ENCODE measurements around the gene MFNG. TPM values are rescaled to one million over a fixed set of nuclear protein-coding genes. Genes with fewer than 3 reads are reported as not detected.

MFNG gene
- total RNA-seq, 4 donors from 2014 or later = 15.2 to 30.6 (median 19.2) TPM

DNA sequence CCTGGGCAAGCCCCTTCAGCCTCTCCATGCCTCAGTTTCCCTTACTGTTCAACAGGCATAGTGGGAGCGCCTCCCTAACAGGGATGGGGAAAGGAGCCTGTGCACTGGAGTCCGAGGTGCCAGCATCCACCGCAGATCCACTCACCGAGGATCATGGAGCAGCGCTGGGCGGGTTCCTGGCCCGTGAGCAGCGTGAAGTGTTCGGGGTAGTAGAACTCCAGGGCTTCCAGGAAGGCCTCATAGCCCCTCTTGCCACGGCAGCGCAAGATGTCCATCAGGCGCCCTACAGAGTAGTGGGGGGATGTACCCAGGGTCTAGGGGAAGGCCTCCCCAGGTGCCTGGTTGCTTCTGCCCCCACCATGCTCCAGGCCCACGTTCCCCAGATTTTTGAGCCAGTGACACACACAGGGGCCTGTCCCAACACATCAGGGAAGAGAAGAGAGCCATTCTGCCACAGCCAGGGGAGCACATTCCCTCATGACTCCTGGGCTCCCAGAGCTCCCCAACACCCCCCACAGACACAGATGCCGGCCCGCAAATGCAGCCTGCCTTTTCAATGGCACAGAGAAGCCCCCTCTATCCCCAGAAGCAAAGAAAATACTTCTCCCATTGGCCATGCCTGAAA, 31.8 kb upstream of the MFNG start:
- Histone ChIP-seq H3K36me3 (no peaks in the 10 kb centered on the region), H3K9me3 (no peaks in the 10 kb centered on the region), H3K27me3 (no peaks in the 10 kb centered on the region), H3K4me1 (peaks cover 3 to 14% of the 10 kb centered on the region in 2 donors), H3K27ac (peak overlapping the region in 2 of 3 donors; percentile 41 to 53), H3K4me3 (replicated peaks in 1 of 3) (peak overlapping the region in 1 of 3 donors; percentile 49)
- no peak for DNase-seq
- intact Hi-C loops (cut with DNase I) = no loop called here
- 88 to 94% methylated on average over 12 to 13 of the region's 15 CpGs for WGBS, 2 donors
- TF ChIP-seq POLR2A (IDR thresholded peaks at IDR 0.05) = no peak
- TF ChIP-seq, protein P1, sequence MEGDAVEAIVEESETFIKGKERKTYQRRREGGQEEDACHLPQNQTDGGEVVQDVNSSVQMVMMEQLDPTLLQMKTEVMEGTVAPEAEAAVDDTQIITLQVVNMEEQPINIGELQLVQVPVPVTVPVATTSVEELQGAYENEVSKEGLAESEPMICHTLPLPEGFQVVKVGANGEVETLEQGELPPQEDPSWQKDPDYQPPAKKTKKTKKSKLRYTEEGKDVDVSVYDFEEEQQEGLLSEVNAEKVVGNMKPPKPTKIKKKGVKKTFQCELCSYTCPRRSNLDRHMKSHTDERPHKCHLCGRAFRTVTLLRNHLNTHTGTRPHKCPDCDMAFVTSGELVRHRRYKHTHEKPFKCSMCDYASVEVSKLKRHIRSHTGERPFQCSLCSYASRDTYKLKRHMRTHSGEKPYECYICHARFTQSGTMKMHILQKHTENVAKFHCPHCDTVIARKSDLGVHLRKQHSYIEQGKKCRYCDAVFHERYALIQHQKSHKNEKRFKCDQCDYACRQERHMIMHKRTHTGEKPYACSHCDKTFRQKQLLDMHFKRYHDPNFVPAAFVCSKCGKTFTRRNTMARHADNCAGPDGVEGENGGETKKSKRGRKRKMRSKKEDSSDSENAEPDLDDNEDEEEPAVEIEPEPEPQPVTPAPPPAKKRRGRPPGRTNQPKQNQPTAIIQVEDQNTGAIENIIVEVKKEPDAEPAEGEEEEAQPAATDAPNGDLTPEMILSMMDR (IDR thresholded peaks at IDR 0.05) = no peak

DNA sequence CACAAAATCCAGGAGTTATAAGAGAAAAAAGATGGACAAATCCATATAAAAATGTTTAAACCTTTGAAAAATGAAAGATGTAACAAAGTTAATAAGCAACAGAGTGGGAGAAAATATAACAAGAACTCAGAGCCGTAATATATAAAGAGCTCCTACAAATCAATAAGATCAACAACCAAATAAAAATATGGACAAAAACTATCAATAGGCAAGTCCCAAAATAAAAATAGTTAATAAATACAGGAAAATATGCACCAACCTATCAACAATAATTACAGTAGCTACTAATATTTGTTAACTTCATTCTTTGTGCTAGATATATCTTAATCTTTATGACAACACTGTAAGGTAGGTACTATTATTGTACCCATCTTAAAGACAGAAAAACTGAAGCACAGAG, 30.3 kb upstream of the MFNG start:
- Histone ChIP-seq H3K27ac (no peak overlapping the region), H3K4me3 (replicated peaks in 1 of 3) (no peak overlapping the region), H3K36me3 (no peaks in the 10 kb centered on the region), H3K27me3 (no peaks in the 10 kb centered on the region), H3K4me1 (peaks cover 10 to 23% of the 10 kb centered on the region in 2 donors), H3K9me3 (no peaks in the 10 kb centered on the region)
- intact Hi-C loops (cut with DNase I) = no loop called here
- 97 to 100% methylated on average over 1 of the region's 1 CpG for WGBS, 2 donors
- no peak for TF ChIP-seq POLR2A (IDR thresholded peaks at IDR 0.05)
- TF ChIP-seq, protein P1 (IDR thresholded peaks at IDR 0.05) = no peak
- DNase-seq = no peak

DNA sequence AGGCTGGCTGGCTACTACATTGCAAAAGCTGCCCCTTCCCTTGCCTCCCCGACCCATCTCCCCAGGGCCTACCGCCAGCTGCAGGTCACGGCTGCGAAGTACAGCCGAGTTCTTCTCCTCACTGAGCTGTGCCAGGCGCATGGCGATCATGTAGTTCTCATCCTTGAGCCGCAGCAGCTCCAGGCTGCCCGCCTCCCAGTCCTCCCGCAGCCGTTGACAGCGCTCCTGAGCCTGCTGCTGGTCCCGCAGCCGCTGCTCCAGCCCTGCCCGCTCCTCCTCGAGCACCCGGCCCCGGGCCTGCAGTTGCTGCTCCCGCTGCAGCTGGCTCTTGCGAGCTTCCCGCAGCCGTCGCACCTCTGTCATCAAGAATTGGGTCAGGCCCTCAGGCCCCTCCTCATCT, 29.7 kb upstream of the MFNG start:
- H3K9me3 ChIP-seq = no peaks in the 10 kb centered on the region
- intact Hi-C loops (cut with DNase I) = no loop called here
- no peak overlapping the region for H3K4me3 ChIP-seq (replicated peaks in 1 of 3)
- no peaks in the 10 kb centered on the region for H3K27me3 ChIP-seq
- no peak overlapping the region for H3K27ac ChIP-seq
- TF ChIP-seq POLR2A (IDR thresholded peaks at IDR 0.05) = no peak
- TF ChIP-seq, protein P1 (IDR thresholded peaks at IDR 0.05) = no peak
- H3K36me3 ChIP-seq = no peaks in the 10 kb centered on the region
- H3K4me1 ChIP-seq = peaks cover 10 to 23% of the 10 kb centered on the region in 2 donors
- no peak for DNase-seq
- WGBS, 2 donors = 94 to 98% methylated on average over 9 to 20 of the region's 23 CpGs

DNA sequence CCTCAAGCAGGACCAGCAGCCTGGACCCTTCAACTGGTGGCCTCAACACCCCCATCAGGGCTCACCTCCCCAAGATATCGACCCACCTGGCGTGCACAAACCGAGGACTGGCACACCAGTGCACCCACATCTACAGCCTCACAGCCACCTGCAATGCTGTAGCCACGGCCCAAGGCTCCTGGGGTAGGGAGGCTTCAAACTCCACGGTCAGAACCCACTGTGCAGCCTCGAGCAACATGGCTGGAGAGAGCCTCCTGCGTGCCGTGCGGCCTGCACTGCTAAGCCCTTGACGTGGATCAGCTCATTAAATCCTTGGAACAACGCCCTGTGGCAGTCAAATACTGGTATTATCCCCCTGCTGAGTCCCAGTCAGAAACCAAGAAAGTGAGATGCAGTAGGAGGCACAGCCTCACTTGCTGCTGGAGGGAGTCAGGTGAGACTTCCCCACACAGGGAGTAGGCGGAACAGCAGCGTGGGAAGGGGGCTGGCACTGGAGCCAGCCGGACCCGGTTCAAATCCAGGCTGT, 28.4 kb upstream of the MFNG start:
- intact Hi-C loops (cut with DNase I) = no loop called here
- TF ChIP-seq POLR2A (IDR thresholded peaks at IDR 0.05) = no peak
- Histone ChIP-seq H3K4me1 (peaks cover 10 to 23% of the 10 kb centered on the region in 2 donors), H3K27me3 (no peaks in the 10 kb centered on the region), H3K27ac (no peak overlapping the region), H3K9me3 (no peaks in the 10 kb centered on the region), H3K36me3 (no peaks in the 10 kb centered on the region), H3K4me3 (replicated peaks in 1 of 3) (no peak overlapping the region)
- 82 to 84% methylated on average over 8 to 15 of the region's 15 CpGs for WGBS, 2 donors
- no peak for DNase-seq

DNA sequence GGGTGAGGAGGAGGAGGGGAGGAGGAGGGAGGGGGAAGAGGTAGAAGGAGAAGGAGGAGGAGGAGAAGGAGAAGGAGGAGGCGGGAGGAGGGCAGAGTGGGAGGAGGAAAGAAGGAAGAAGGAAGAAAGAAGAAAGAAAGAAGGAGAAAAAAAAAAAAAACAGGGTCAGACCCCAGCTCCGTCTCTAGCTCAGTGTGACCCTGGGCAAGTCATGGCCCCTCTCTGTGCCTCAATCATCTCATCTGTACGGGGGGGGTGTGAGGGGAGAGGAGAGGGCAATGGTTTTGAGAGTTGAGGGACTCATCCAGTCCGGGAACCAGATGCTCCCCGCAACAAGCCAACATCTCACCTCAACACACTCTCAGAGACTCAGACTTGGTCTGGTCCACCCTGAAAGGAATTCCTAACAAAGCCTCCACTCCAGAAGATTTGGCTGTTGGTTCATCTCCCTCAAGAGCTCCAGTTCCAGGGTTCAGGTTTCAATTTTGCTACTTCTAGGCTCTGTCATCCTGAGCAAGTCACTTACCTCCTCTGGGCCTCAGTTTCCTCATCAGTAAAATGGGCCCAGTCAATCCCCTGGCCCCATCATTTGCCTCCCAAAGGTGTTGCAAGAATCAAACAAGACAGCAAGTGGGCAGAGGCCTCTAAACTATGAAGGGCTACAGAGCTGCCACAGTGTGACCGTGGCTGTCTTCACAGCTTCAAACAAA, 25.4 kb upstream of the MFNG start:
- no peak overlapping the region for H3K4me3 ChIP-seq (replicated peaks in 1 of 3)
- no peaks in the 10 kb centered on the region for H3K36me3 ChIP-seq
- no peak for DNase-seq
- H3K27me3 ChIP-seq = no peaks in the 10 kb centered on the region
- peak overlapping the region in 1 of 3 donors; percentile 33 for H3K27ac ChIP-seq
- TF ChIP-seq, protein P1 (IDR thresholded peaks at IDR 0.05) = no peak
- TF ChIP-seq POLR2A (IDR thresholded peaks at IDR 0.05) = no peak
- H3K4me1 ChIP-seq = peaks cover 7 to 23% of the 10 kb centered on the region in 2 donors
- H3K9me3 ChIP-seq = no peaks in the 10 kb centered on the region
- WGBS, 2 donors = 86% methylated on average over 6 of the region's 6 CpGs
- intact Hi-C loops (cut with DNase I) = no loop called here

Measured in thyroid gland (tissue), 4 donors.